Prostate gland (tissue), 2 donors: ENCODE data around the gene TRIB2. TPM values are rescaled to one million over a fixed set of nuclear protein-coding genes. Genes with fewer than 3 reads are reported as not detected.

Experiments
- DNase-seq: peaks from one replicate; pipeline ENCODE4 v3.0.0-alpha.2; 2019; ENCODE audit warnings: low spot score
- H3K27ac ChIP-seq, 2 donors: fragments of 200-600 bp; sonication (generic); 2 replicates each; pipeline ENCODE4 v1.5.1; 2017 to 2019
- H3K27me3 ChIP-seq: fragments of 200-600 bp; sonication (generic); replicated peaks from 2 replicates; pipeline ENCODE4 v1.5.1; 2019; ENCODE audit not compliant: insufficient read depth
- H3K36me3 ChIP-seq, 2 donors: fragments of 200-600 bp; sonication (generic); 1 replicate in 1 of 2; 2 replicates in 1 of 2; pipeline versions ENCODE4 v1.5.1 to v1.8.1; 2017 to 2019
- H3K4me1 ChIP-seq: fragments of 200-600 bp; sonication (generic); replicated peaks from 2 replicates; pipeline ENCODE4 v1.5.1; 2019
- H3K4me3 ChIP-seq, 2 donors: fragments of 200-600 bp; sonication (generic); 2 replicates each; pipeline ENCODE4 v1.5.1; 2017 to 2019
- H3K9me3 ChIP-seq: fragments of 200-600 bp; sonication (generic); 2 replicates; pipeline ENCODE4 v1.5.1; 2017
- CTCF ChIP-seq, 4 experiments: fragments of 200-600 bp in 2 of 4; fragments of 450-650 bp in 2 of 4; sonication (generic) in 2 of 4; IDR thresholded peaks; 1 replicate in 3 of 4; 2 replicates in 1 of 4; pipeline ENCODE4 v1.5.1; 2016 to 2019; ENCODE audit warnings: antibody characterized with exemption in 4 of 4, mild to moderate bottlenecking in 2 of 4, moderate library complexity in 2 of 4
- POLR2A ChIP-seq: fragments of 450-650 bp; IDR thresholded peaks from one replicate; pipeline ENCODE4 v1.6.1; 2016; ENCODE audit warnings: antibody characterized with exemption, mild to moderate bottlenecking
- POLR2AphosphoS5 ChIP-seq: sonication (generic); formaldehyde crosslinking; IDR thresholded peaks from one replicate; pipeline ENCODE4 v1.6.1; 2017; ENCODE audit warnings: antibody characterized with exemption
- WGBS: methylation state at CpG from one replicate; pipeline ENCODE4 v1.1.5; 2018; 5-methylcytosine and 5-hydroxymethylcytosine counted together
- intact Hi-C: fragments of 100-400 bp; cut with DNase I; formaldehyde crosslinking; loops from one replicate; pipeline ENCODE4 v1.14.2; 2022
- total RNA-seq, 2 donors: library from RNA; depleted of rRNA; stranded (reverse); fragments of >200 nt; gene quantifications; one replicate each; pipeline ENCODE4 v1.1.0, GENCODE V29; 2016

TRIB2 gene
- total RNA-seq, 2 donors from 2014 or later = 72.3 to 205 TPM

DNA sequence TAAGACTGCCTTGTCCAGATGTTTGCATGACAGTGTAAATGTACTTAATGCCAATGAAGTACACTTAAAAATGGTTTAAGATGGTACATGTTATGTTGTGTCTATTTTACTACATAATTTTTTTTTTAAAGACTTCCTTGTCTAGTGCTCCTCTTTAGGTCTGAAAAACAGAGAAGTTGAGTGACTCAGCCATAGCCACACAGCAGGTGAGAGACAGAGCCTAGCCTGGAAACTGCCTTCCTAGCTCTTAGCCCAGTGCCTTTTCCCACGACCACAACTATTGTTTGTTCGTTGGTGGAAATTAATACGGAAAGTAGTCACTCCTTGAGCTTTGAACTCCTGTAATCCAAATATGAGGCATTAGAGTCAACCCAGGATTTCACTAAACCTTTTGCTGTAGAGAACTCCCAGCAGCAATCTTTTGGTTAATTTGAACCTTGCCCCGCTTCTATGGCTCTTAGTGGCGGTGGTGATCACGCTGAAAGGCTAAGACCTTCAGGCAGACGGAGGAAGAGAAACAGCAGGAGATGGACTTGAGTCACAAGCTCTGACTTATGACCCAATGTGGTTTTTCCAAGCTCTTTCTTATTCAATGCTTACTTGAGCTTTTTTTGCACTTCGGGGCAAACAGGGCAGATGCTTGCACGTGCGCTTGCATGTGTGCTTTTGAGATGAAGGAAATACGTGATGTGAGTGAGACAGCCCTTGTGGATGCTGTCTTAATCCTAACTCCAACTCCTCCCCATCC, 21.2 kb downstream of the TRIB2 start:
- no peak for DNase-seq

DNA sequence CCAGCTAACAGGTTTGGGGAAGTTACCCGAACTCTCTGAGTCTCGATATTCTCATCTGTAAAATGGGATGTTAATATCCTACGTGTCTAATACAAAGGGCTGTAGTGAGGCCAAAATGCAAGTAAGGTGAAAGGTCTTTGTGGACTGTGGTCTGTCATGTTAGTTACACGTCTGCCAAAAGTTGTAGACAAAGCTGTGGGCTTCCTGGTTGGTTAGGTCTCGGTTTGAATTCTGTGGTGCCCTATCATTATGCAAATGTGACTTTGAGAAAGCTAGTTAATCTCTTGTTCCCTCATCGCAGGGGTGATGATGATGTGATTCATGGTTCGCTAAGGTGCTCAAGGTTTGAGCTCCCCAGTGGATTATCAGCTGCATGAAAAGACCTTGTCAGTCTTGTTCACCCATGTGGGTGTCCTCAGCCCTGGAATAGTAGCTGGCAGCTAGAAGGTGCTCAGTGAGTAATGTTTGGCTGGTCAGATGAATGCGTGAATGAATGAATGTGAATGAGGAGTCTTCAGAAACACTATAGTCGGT, 23.1 kb downstream of the TRIB2 start:
- Histone ChIP-seq H3K36me3 (no peaks in the 10 kb centered on the region), H3K27me3 (no peaks in the 10 kb centered on the region)

More for the DNA sequence above, 21.2 kb downstream of the TRIB2 start:
- intact Hi-C loops = no loop called here
- H3K4me3 ChIP-seq = no peak overlapping the region
- TF ChIP-seq CTCF (IDR thresholded peaks at IDR 0.05) (no peak), POLR2AphosphoS5 (no peak), POLR2A (no peak)
- no peaks in the 10 kb centered on the region for H3K36me3 ChIP-seq
- H3K27ac ChIP-seq = no peak overlapping the region
- peaks cover 6% of the 10 kb centered on the region for H3K4me1 ChIP-seq
- H3K27me3 ChIP-seq = no peaks in the 10 kb centered on the region
- no peaks in the 10 kb centered on the region for H3K9me3 ChIP-seq
- 81% methylated on average over 11 of the region's 11 CpGs for WGBS

DNA sequence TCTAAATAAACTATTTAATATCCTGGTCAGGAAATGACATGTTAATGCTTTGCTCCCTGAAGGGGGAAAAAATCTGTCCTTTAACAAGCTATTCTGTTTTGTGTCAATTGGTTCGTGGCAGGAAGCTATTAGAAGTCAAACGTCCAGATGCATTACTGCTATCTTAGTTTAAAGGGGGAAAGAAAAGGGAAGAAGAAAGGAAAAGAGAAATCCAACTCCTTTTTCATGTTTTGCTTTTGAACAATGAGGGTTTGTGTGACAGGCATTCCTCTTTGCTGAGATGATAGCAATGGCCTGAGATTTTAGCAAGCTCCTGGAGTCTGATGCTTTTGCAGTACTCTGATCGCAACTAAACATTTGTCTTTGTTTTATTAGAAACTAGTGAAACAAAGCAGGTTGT, 24.6 kb downstream of the TRIB2 start:
- Histone ChIP-seq H3K4me3 (no peak overlapping the region), H3K4me1 (no peaks in the 10 kb centered on the region), H3K27me3 (no peaks in the 10 kb centered on the region), H3K9me3 (no peaks in the 10 kb centered on the region), H3K27ac (no peak overlapping the region), H3K36me3 (no peaks in the 10 kb centered on the region)
- intact Hi-C loops = no loop called here
- TF ChIP-seq POLR2AphosphoS5 (no peak), POLR2A (no peak), CTCF (IDR thresholded peaks at IDR 0.05) (no peak)
- 46% methylated on average over 3 of the region's 3 CpGs for WGBS
- no peak for DNase-seq

More for the DNA sequence above, 23.1 kb downstream of the TRIB2 start:
- intact Hi-C loops = no loop called here
- Histone ChIP-seq H3K9me3 (no peaks in the 10 kb centered on the region), H3K4me1 (no peaks in the 10 kb centered on the region), H3K27ac (no peak overlapping the region), H3K4me3 (no peak overlapping the region)
- TF ChIP-seq CTCF (IDR thresholded peaks at IDR 0.05) (no peak), POLR2A (no peak), POLR2AphosphoS5 (no peak)
- WGBS = 97% methylated on average over 9 of the region's 9 CpGs
- no peak for DNase-seq

DNA sequence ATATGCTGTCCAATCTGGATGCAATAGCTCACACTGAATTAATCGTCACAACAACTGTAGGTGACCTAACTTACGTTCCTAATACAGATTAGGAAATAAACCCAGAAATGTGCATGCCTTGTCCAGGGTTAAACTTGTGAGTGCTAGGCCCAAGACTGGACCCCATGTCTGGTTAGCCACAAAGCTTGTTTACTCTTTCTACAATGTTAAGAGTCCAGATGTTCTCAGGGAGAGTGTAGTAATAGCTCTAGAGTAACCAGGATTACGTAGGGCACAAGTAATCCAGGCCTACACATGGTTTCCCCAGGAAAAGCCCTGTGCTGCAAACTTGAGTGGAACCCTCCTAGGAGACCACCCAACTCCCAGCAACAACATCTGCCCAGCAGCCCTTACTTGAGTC, 26.2 kb downstream of the TRIB2 start:
- no peaks in the 10 kb centered on the region for H3K4me1 ChIP-seq
- no peak overlapping the region for H3K4me3 ChIP-seq
- TF ChIP-seq CTCF (IDR thresholded peaks at IDR 0.05) = no peak
- TF ChIP-seq POLR2AphosphoS5 = no peak
- no peak for TF ChIP-seq POLR2A
- 94% methylated on average over 3 of the region's 3 CpGs for WGBS
- no peaks in the 10 kb centered on the region for H3K9me3 ChIP-seq
- DNase-seq = no peak
- H3K36me3 ChIP-seq = no peaks in the 10 kb centered on the region
- H3K27me3 ChIP-seq = no peaks in the 10 kb centered on the region
- no peak overlapping the region for H3K27ac ChIP-seq
- intact Hi-C loops = no loop called here
